Nephron (organoid): ENCODE measurements around the gene UBALD1.

Experiments
- H3K27ac Mint-ChIP-seq, 3 experiments: 2 replicates each; pipeline ENCODE4 v1.8.0; 2020; ENCODE audit warnings: mixed read lengths in 3 of 3, mild to moderate bottlenecking in 2 of 3, moderate library complexity in 1 of 3
- H3K27me3 Mint-ChIP-seq: 2 replicates; pipeline ENCODE4 v1.8.0; 2021; ENCODE audit warnings: low read depth, mild to moderate bottlenecking, moderate library complexity, mixed read lengths
- H3K36me3 Mint-ChIP-seq: 2 replicates; pipeline ENCODE4 v1.8.0; 2020; ENCODE audit warnings: low read depth, mixed read lengths
- H3K4me1 Mint-ChIP-seq: 2 replicates; pipeline ENCODE4 v1.8.0; 2020; ENCODE audit warnings: mixed read lengths
- H3K4me3 Mint-ChIP-seq, 3 experiments: 2 replicates each; pipeline ENCODE4 v1.8.0; 2020; ENCODE audit warnings: mild to moderate bottlenecking in 3 of 3, mixed read lengths in 3 of 3, moderate library complexity in 2 of 3
- H3K9me3 Mint-ChIP-seq: 2 replicates; pipeline ENCODE4 v1.8.0; 2020; ENCODE audit warnings: mixed read lengths
- CTCF ChIP-seq, 3 experiments: fragments of 200-600 bp; sonication (generic); IDR thresholded peaks; one replicate each; pipeline ENCODE4 v1.5.0; 2021; ENCODE audit warnings: antibody characterized with exemption in 3 of 3; ENCODE audit not compliant: unreplicated experiment in 3 of 3

The UBALD1 gene

GRCh38 chr16:4616047-4616811 is 1.5 kb upstream of the UBALD1 start:
- peak; percentile 20 to 45 (median 22) for TF ChIP-seq CTCF (IDR thresholded peaks at IDR 0.05; ENCODE audit: unreplicated experiment in 3 of 3)
- peak overlapping the region; percentile 89 to 93 (median 92) for H3K4me3 Mint-ChIP-seq
- peaks cover 24% of the 10 kb centered on the region for H3K4me1 Mint-ChIP-seq
- peaks cover 3% of the 10 kb centered on the region for H3K27me3 Mint-ChIP-seq
- H3K27ac Mint-ChIP-seq: peak overlapping the region; percentile 99
- H3K9me3 Mint-ChIP-seq: no peaks in the 10 kb centered on the region
- no peaks in the 10 kb centered on the region for H3K36me3 Mint-ChIP-seq

- Mint-ChIP-seq H3K36me3 (no peaks in the 10 kb centered on the region), H3K9me3 (no peaks in the 10 kb centered on the region), H3K27me3 (peaks cover 3% of the 10 kb centered on the region), H3K27ac (peak overlapping the region; percentile 99), H3K4me3 (peak overlapping the region; percentile 89 to 93 (median 92)), H3K4me1 (peaks cover 22% of the 10 kb centered on the region)
- TF ChIP-seq CTCF (IDR thresholded peaks at IDR 0.05; ENCODE audit: unreplicated experiment in 3 of 3): no peak
Measured at GRCh38 chr16:4615384-4616046, 827 bp upstream of the UBALD1 start.

- no peak overlapping the region for H3K27ac Mint-ChIP-seq
- H3K4me1 Mint-ChIP-seq: peaks cover 20% of the 10 kb centered on the region
- H3K9me3 Mint-ChIP-seq: no peaks in the 10 kb centered on the region
- TF ChIP-seq CTCF (IDR thresholded peaks at IDR 0.05; ENCODE audit: unreplicated experiment in 3 of 3): no peak
- H3K36me3 Mint-ChIP-seq: no peaks in the 10 kb centered on the region
- peaks cover 3% of the 10 kb centered on the region for H3K27me3 Mint-ChIP-seq
- H3K4me3 Mint-ChIP-seq: peak overlapping the region; percentile 77 to 84 (median 84)
Measured at GRCh38 chr16:4613636-4614570, 785 bp downstream of the UBALD1 start.

- no peaks in the 10 kb centered on the region for H3K9me3 Mint-ChIP-seq
- no peak for TF ChIP-seq CTCF (IDR thresholded peaks at IDR 0.05; ENCODE audit: unreplicated experiment in 3 of 3)
- H3K4me3 Mint-ChIP-seq: peak overlapping the region; percentile 77 to 84 (median 84)
Measured at GRCh38 chr16:4612977-4613635, 1.6 kb downstream of the UBALD1 start.

GRCh38 chr16:4612474-4612931 is 2.2 kb downstream of the UBALD1 start:
- Mint-ChIP-seq H3K9me3 (no peaks in the 10 kb centered on the region), H3K27ac (no peak overlapping the region)

More at GRCh38 chr16:4612977-4613635, 1.6 kb downstream of the UBALD1 start:
- Mint-ChIP-seq H3K4me1 (peaks cover 13% of the 10 kb centered on the region), H3K27me3 (peaks cover 3% of the 10 kb centered on the region), H3K27ac (no peak overlapping the region), H3K36me3 (no peaks in the 10 kb centered on the region)

More at GRCh38 chr16:4612474-4612931, 2.2 kb downstream of the UBALD1 start:
- H3K27me3 Mint-ChIP-seq: peaks cover 3% of the 10 kb centered on the region
- H3K4me1 Mint-ChIP-seq: peaks cover 13% of the 10 kb centered on the region
- no peak for TF ChIP-seq CTCF (IDR thresholded peaks at IDR 0.05; ENCODE audit: unreplicated experiment in 3 of 3)
- peak overlapping the region; percentile 21 to 84 (median 84) for H3K4me3 Mint-ChIP-seq
- H3K36me3 Mint-ChIP-seq: no peaks in the 10 kb centered on the region
